Pancreas (tissue), 10 donors: ENCODE results near the gene RRP8. TPM values are rescaled to one million over a fixed set of nuclear protein-coding genes. Genes with fewer than 3 reads are reported as not detected.

Experiments
- ATAC-seq, 4 donors: fragments of 200-7000 bp; cut with Tn5 transposase; one replicate each; pipeline versions ENCODE4 v1.8.0 to v1.9.1; 2020; ENCODE audit warnings: mild to moderate bottlenecking in 4 of 4, moderate library complexity in 4 of 4
- DNase-seq, 6 donors: peaks; one replicate each; pipeline ENCODE4 v3.0.0-alpha.2; 2020
- FAIRE-seq: peaks from 2 replicates; lab custom pipeline; 2012; peaks lifted over from hg19 to GRCh38; lab: Jason Lieb, UNC
- H3K27ac ChIP-seq, 4 donors: fragments of 200-600 bp; sonication (generic); 1 replicate in 3 of 4; 2 replicates in 1 of 4; pipeline versions ENCODE4 v1.5.0 to v1.8.0; 2020
- H3K27me3 ChIP-seq, 4 donors: fragments of 200-600 bp; one replicate each; pipeline ENCODE4 v1.8.0; 2021
- H3K36me3 ChIP-seq, 3 donors: fragments of 200-600 bp; sonication (generic) in 1 of 3; one replicate each; pipeline versions ENCODE4 v1.5.0 to v1.8.0; 2020 to 2021
- H3K4me1 ChIP-seq, 3 donors: fragments of 200-600 bp; one replicate each; pipeline ENCODE4 v1.8.0; 2021
- H3K4me3 ChIP-seq, 4 donors: fragments of 200-600 bp; sonication (generic) in 2 of 4; one replicate each; pipeline versions ENCODE4 v1.5.0 to v1.8.0; 2020 to 2021
- H3K9me3 ChIP-seq, 4 donors: fragments of 200-600 bp; one replicate each; pipeline ENCODE4 v1.8.0; 2021
- WGBS, 2 donors: extraction: QIAGEN DNeasy Blood & Tissue Kit; methylation state at CpG; one replicate each; pipeline ENCODE4 v1.1.7; 2013; 5-methylcytosine and 5-hydroxymethylcytosine counted together
- intact Hi-C, 3 donors: fragments of 100-400 bp; cut with DNase I; formaldehyde crosslinking; loops; one replicate each; pipeline versions ENCODE4 v1.11.1 to v1.14.2; 2022
- polyA plus RNA-seq, 2 donors: library from polyadenylated mRNA; stranded (reverse); fragments of 200-250 nt; gene quantifications; one replicate each; pipeline ENCODE4 v1.2.3, GENCODE V29; 2013
- total RNA-seq, 6 donors: library from RNA; stranded (reverse); fragmentation: NEBNext Ultra II Directional in 4 of 6; extraction: Animal tissue kit (Norgen Biotek cat#: 25700) in 4 of 6; gene quantifications; one replicate each; pipeline versions ENCODE4 v1.2.1 to v1.2.4, GENCODE V29; 2021 to 2023
- TF ChIP-seq, protein P1 (sequence below), 4 donors: fragments of 200-600 bp; sonication (generic) in 3 of 4; IDR thresholded peaks; one replicate each; pipeline versions ENCODE4 v1.5.0 to v1.8.0; 2021; ENCODE audit warnings: antibody characterized with exemption in 4 of 4
- donor health status: healthy with polysubstance abuse.
- donor health status: DM: no; HTN: no; CAD: no; lungs with moderate emphysema.
- donor health status: DM: no; HTN: no; CAD: no.
- donor health status: control.
- donor health status: control.
- donor health status: Bipolar disorder and iron deficiency.
- donor health status: DM: yes; HTN: yes; CAD: no.
- donor health status: DM: no; HTN: no; CAD: no.
- donor health status: DM: no; HTN: no; CAD: no.
- donor health status: DM: yes; HTN: yes; CAD: no.

The RRP8 gene
- total and polyA plus RNA-seq, 8 donors = 6.3 to 25.0 (median 10.2) TPM

DNA sequence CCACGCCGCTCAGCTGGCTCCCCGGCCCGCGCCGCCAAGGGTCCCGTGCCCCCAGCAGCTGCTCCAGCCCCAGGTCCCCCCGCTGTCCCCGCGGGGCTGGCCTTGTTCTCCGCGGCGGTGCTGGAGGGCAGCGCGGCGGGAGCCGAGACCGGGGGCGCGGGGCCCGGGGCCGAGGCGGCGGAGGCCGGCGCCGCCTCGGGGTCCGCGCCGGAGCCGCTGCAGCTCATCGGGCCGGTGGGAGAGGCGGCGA lies 8.5 kb upstream of the RRP8 start:
- ATAC-seq (no peak), FAIRE-seq (no peak), DNase-seq (no peak)
- peaks cover 9 to 33% (median 23%) of the 10 kb centered on the region in 3 donors for H3K36me3 ChIP-seq
- H3K9me3 ChIP-seq = no peaks in the 10 kb centered on the region
- no peaks in the 10 kb centered on the region for H3K27me3 ChIP-seq
- intact Hi-C loops = loop anchor here in 1 of 3 donors (10.0 kb wide), 1 partner anchor 73 kb away; the partner anchor contains the start of gene MRPL17
- H3K4me3 ChIP-seq = peak overlapping the region; percentile 52 to 83 (median 77)
- H3K4me1 ChIP-seq = peaks cover 11 to 26% (median 15%) of the 10 kb centered on the region in 3 donors
- 0 to 1% methylated on average over 17 to 36 of the region's 36 CpGs for WGBS, 2 donors
- TF ChIP-seq, protein P1, sequence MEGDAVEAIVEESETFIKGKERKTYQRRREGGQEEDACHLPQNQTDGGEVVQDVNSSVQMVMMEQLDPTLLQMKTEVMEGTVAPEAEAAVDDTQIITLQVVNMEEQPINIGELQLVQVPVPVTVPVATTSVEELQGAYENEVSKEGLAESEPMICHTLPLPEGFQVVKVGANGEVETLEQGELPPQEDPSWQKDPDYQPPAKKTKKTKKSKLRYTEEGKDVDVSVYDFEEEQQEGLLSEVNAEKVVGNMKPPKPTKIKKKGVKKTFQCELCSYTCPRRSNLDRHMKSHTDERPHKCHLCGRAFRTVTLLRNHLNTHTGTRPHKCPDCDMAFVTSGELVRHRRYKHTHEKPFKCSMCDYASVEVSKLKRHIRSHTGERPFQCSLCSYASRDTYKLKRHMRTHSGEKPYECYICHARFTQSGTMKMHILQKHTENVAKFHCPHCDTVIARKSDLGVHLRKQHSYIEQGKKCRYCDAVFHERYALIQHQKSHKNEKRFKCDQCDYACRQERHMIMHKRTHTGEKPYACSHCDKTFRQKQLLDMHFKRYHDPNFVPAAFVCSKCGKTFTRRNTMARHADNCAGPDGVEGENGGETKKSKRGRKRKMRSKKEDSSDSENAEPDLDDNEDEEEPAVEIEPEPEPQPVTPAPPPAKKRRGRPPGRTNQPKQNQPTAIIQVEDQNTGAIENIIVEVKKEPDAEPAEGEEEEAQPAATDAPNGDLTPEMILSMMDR (IDR thresholded peaks at IDR 0.05) = no peak
- peak overlapping the region; percentile 89 to 100 (median 94) for H3K27ac ChIP-seq

DNA sequence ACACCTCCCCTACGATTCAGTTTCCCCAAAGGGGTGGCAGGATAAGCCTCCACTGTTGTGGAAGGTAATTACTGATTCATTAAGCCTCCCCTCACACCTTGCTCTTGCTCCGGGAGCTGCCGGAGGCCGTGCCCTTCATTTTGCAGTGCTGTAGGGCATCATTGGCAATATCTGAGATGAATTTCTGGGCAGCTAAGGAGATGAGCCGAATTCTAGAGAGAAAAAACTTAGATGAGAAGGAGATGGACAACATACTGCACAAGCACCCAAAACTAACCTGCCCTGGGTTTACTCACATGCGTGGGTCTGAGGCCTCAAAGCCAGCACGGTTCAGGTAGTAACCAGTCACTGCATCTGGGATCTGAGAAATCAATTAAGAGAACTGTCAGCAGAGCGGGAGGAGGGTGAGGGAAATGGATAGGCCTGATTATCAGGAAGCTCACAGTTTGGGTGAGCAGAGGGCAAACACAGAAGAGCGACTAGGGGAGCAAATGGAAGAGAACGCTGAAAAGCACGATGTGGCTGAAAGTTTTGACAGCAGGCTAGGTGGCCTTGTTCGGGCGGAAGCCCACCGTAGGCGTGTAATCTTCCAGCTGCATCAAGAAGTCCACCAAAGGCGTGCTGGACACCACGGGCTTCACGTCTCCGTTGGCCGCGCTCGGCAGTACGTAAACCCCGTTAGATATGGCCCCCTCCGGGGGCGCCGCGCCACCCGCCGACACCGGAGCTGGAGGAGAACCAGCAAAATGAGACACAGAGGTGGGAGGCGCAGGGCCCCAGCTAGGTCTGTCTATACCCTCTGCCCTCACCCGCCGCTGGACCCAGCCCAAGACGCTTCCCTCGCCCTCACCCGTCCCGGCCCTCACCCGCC lies 7.9 kb upstream of the RRP8 start:
- FAIRE-seq = no peak

DNA sequence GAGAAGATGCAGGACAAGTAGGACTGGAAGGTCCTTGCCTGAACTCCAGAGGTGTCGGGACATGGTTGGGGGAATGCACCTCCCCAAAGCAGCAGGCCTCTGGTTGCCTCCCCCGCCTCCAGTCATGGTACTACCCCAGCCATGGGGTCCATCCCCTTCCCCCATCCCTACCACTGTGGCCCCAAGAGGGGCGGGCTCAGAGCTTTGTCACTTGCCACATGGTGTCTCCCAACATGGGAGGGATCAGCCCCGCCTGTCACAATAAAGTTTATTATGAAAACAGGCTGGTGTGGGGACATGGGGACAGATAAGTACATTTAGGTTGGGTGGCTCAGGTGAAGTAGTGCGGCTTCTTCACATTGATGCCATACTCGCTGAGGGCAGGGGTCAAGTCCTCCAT lies 7.2 kb upstream of the RRP8 start:
- ATAC-seq (no peak), FAIRE-seq (no peak), DNase-seq (peak in 4 of 6 donors; percentile 21 to 67 (median 34))
- WGBS, 2 donors = 79 to 87% methylated on average over 6 of the region's 6 CpGs
- TF ChIP-seq, protein P1 (IDR thresholded peaks at IDR 0.05) = no peak
- Histone ChIP-seq H3K27me3 (no peaks in the 10 kb centered on the region), H3K4me1 (peaks cover 20 to 38% (median 28%) of the 10 kb centered on the region in 3 donors), H3K4me3 (peak overlapping the region in 2 of 4 donors; percentile 74 to 83), H3K9me3 (no peaks in the 10 kb centered on the region), H3K36me3 (peaks cover 9 to 33% (median 23%) of the 10 kb centered on the region in 3 donors), H3K27ac (no peak overlapping the region)
- intact Hi-C loops = loop anchor here in 1 of 3 donors (10.0 kb wide), 1 partner anchor 74 kb away; the partner anchor contains the start of gene MRPL17

More for the DNA sequence above, 7.9 kb upstream of the RRP8 start:
- Histone ChIP-seq H3K27ac (peak overlapping the region; percentile 89 to 100 (median 94)), H3K4me3 (peak overlapping the region; percentile 52 to 83 (median 77)), H3K27me3 (no peaks in the 10 kb centered on the region), H3K9me3 (no peaks in the 10 kb centered on the region), H3K4me1 (peaks cover 13 to 30% (median 21%) of the 10 kb centered on the region in 3 donors), H3K36me3 (peaks cover 9 to 33% (median 23%) of the 10 kb centered on the region in 3 donors)
- ATAC-seq = peak in 1 of 4 donors; percentile 7
- TF ChIP-seq, protein P1 (IDR thresholded peaks at IDR 0.05) = no peak
- intact Hi-C loops = loop anchor here in 1 of 3 donors (10.0 kb wide), 1 partner anchor 73 kb away; the partner anchor contains the start of gene MRPL17
- WGBS, 2 donors = 8 to 9% methylated on average over 39 of the region's 39 CpGs
- peak; percentile 47 to 89 (median 69) for DNase-seq

DNA sequence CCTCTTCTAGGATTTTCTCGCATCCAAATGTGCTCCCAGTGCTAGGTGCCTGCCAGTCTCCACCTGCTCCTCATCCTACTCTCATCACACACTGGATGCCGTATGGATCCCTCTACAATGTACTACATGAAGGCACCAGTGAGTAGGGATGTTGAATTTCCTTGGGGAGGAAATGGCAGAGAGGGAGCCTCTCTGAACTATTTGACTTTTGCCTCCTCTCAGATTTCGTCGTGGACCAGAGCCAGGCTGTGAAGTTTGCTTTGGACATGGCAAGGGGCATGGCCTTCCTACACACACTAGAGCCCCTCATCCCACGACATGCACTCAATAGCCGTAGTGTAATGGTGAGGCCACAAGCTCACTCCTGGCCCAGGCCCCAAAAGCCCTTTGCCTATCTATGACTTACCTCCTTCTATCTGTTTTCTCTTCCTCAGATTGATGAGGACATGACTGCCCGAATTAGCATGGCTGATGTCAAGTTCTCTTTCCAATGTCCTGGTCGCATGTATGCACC lies 6.1 kb upstream of the RRP8 start:
- intact Hi-C loops = loop anchor here in 1 of 3 donors (10.0 kb wide), 1 partner anchor 75 kb away; the partner anchor contains the start of gene MRPL17
- H3K4me1 ChIP-seq = peaks cover 20 to 48% (median 32%) of the 10 kb centered on the region in 3 donors
- H3K36me3 ChIP-seq = peaks cover 9 to 33% (median 23%) of the 10 kb centered on the region in 3 donors
- TF ChIP-seq, protein P1 (IDR thresholded peaks at IDR 0.05) = no peak
- no peak overlapping the region for H3K4me3 ChIP-seq
- no peaks in the 10 kb centered on the region for H3K27me3 ChIP-seq
- H3K27ac ChIP-seq = no peak overlapping the region
- H3K9me3 ChIP-seq = no peaks in the 10 kb centered on the region
- FAIRE-seq (no peak), ATAC-seq (no peak), DNase-seq (no peak)
- 70 to 74% methylated on average over 8 of the region's 8 CpGs for WGBS, 2 donors
